NCI-H2171 treated with DMSO at 0.1 percent for 48 hours (cell line): ENCODE data around the gene PPP1R12C.

Experiments used
- DNase-seq: peaks from one replicate; lab custom pipeline; 2025; lab: John Stamatoyannopoulos, UW

PPP1R12C gene

DNA sequence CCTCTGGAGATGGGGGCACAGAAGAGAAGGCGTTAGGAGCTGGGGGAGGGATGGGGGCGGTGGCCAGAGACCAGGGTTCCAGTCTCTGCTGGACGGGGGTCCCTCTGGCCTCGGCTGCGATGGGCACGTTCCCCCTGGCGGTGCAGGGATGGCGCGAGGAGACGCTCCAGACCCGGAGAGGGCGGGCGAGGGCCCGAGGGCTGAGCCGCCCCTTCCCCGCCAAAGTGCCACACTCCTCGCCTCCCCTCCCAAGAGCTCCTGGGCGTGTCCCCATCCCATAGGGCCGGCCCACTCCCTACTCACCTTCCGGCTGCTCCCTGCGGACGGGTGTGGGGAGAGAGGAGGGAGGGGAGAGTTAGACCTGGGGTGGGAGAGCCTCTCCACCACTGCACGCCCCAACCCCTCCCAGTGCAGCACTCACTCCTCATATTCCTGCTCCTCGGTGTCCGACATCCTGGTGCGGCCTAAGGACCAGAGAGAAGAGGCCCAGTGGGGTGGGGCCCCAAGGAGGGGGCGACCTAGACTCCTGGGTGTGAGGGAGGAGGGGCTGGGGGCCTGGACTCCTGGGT is 29.4 kb upstream of the PPP1R12C start:
- DNase-seq: peak; percentile 83

DNA sequence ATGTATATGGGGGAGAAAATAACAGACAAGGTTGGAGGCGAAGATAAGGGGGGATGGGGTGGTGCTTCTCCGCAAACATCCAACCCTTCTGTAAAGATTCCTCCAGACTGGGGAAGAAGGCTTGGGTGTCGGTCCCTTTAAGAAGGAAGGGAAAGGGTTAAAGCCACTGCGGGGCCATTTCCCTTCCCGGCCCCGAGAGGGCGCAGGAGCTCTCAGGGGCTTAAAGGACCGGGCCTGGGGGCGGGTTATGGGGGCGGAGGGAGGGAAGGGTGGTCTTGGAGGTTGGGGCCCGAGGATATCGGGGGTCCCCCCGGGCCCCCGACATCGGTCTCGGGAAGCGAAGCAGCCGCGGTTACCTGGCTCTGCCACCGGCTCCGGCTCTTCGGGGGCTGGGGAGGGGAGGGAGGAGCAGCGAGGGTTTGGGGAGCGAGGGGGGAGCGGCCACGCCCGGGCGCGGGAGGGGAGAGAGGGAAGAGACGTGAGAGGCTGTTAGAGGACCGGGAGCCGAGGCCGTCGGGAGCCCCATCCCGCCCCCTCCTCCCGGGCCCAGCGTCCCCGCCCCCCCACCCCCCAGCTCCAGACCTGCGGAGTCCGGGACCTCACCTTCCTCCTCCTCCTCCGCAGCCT is 28.8 kb upstream of the PPP1R12C start:
- peak; percentile 67 for DNase-seq

DNA sequence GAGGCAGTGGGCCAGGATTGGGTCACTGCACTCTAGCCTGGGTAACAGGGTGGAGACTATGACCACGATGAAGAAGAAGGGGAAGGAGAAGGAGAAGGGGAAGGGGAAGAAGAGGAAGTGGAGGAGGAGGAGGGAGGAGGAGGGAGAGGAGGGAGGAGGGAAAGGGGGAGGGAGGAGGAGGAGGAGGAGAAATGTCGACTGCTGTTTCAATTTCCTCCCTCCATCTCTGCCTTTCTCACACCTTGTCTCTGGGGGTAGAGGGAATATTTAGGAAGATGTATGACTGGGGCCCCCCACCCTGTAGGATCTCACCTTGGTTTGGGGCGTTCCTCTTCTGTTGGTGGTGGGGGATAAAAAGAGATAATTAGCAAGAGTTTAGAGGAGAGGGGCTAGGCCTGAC is 27.8 kb upstream of the PPP1R12C start:
- DNase-seq: no peak

DNA sequence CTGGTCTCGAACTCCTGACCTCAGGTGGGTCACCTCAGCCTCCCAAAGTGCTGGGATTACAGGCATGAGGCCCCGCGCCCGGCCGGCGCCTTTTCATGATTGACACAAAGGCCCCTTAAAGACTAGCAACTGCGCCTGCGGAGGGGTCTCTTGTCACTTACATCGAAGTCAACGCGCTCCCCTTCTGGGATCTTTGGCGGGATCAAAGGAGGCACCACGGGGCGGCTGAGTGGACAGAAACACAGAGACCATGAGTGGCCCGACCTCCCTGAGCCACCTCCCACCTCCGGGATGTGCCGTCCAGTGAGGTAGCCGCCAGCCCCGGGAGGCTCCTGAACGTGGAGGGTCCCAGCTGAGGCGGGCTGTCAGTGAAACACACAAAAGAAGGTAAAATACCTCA is 24.3 kb upstream of the PPP1R12C start:
- DNase-seq: no peak

DNA sequence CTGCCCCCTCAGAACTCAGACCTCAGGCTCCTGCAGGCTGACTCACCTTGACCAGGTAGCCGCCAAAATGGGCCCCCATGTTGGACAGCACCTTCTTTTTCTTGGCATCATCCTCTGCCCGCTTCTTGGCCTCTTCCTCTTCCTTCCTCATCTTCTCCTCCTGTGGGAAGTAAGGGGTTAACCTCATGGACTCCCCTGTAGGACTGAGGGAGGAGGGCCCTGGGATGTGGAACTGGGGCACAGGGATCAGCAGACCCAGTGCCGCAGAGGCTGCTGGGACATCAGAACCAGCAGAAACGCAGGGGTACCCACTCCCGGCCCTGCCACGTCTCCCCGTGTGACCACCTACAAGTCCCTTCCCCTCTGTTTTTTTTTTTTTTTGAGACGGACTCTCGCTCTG is 20.5 kb upstream of the PPP1R12C start:
- DNase-seq: no peak

DNA sequence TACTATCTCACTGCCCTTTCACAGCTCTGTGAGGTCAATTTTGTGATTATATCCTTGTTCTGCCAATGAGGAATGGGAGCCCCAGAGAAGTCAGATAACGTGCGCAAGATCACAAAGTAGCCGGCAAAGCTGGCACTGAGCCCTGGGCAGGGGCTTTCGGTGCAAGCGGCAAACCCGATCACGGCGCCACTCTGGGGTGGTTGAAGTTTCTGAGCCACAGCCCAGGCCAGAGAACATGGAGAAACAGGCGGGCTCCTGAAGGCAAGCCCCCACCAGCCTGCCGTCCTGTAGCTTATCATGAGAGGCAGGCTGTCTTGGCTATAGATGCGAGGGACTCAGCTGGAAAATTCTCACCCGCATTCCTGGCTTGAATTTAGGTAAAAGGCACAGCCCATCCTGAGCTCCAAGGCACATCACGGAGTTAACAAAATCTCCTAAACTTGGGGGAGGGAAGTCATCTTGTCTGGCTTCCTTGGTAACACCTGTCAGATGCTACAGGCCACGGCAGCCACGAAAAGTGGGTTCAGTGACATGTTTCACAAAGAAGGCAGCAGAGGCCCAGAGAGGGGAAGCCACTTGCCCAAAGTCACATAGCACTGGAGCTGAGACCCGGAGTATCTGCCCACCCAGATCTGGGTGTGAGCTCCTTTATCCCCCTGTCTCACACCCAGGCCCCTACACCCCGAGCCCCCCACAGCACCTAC is 19.1 kb upstream of the PPP1R12C start:
- DNase-seq: no peak

DNA sequence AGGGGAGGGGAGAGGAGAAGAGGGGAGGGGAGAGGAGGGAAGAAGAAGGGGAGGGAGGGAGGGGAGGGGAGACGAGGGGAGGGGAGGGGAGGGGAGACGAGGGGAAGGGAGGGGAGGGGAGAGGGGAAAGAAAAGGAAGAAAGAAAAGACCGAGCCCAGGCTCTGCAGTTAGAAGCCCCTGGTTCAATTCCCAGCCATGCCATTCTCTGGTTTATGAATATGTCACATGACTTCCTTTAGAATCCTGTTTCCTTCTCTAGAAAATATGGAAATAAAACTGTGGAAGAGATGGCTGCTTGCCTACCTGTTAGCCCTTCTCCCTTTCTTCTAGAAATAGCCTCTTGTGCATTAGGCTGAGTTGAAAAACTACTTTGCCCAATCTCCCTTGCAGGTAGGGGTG is 17.3 kb upstream of the PPP1R12C start:
- DNase-seq: no peak

DNA sequence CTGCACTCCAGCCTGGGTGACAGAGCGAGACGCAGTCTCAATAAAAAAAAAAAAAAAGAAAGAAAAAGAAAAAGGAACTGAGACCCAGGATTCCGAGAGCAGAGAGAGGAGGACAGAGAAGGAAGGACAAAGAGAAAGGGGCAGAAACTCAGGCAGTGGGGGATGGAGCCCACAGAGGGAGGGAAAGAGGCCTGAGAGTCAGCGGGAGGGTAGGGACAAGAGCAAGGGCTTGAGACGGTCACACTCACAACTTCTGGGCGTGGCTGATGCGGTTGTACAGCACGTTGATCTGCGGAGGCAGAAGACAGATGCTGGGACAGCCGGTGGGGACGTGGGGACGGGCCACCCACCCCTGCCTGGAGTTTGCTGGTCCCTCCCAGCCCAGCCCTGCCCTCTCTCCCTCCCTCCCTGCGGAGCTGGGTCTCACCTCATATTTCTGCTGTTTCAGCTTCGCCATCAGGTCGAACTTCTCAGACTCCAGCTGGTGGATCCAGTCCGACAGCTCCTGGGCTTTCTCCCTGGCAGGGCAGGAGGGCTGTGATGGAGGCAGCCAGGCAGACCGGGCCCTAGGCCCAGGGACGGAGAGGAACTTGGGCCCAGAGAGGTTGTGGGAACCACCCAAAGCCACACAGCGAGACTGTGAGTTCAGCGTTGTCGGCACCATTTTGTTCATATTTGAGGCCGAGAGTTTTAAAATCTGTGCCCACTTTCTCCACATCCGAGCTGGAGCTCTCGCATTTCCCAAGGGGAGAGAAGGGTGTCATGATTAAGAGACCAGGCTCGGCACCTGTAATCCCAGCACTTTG is 16.4 kb upstream of the PPP1R12C start:
- DNase-seq: no peak

DNA sequence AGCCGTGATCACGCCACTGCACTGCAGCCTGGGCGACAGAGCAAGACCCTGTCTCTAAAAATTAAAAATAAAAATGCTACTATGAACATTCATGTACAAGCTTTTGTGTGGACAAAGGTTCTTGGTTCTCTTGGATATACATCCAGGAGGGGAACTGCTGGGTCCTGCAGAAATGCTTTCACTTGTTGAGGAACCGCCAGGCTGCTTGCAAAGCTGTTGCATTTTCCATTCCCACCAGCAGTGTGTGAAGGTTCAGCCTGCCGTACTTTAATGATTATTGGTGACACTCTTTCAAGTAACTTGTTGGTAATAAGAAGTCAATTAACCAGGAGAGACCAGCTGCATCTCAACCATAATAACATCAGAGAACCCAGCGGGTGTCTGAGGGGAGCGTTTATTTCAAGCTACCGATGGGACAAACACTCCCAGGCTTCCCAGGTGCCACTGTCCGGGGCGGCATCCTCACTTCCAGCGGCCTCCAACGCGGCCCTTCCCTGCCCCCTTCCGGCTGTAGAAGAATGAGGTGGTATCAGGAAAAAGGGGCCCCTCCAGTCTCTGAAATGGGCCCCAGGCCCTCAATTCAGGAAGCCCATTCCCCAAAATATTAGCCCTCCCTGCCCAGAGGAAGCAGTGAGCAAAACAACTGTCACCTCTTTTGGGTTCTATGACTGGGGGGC is 15.2 kb upstream of the PPP1R12C start:
- DNase-seq: no peak

DNA sequence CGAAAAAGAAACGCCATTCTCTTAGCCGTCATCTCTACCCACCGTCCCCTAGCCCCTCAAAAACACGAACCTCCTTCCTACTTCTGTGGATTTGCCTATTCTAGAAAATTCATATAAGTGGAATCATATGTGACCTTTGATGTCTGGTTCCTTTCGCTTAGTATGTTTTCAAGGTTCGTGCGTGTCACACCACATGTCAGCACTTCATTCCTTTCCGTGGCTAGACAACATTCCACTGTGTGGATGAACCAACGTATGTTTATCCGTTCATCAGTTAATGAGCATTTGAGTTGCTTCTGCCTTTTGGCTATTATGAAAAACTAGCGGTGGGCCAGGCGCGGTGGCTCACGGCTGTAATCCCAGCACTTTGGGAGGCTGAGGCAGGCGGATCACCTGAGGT is 14.0 kb upstream of the PPP1R12C start:
- no peak for DNase-seq

DNA sequence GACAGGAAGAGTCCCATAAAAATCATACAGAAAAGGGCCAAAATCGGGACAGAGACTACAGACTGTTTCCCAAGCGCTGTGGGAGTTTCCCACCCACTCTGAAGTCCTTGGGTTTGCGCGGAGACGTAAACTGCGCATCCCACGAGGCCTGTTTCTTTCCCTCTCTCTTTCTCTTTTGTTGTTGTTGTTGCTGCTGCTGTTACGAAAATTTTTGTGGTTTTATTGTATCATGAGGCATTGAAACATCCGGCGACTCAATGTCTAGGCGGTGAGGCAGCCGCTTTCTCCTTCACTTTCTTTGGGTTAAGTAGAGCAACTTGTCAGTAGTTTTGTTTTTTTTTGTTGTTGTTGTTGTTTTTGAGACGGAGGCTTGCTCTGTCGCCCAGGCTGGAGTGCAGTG is 1.6 kb upstream of the PPP1R12C start:
- no peak for DNase-seq

DNA sequence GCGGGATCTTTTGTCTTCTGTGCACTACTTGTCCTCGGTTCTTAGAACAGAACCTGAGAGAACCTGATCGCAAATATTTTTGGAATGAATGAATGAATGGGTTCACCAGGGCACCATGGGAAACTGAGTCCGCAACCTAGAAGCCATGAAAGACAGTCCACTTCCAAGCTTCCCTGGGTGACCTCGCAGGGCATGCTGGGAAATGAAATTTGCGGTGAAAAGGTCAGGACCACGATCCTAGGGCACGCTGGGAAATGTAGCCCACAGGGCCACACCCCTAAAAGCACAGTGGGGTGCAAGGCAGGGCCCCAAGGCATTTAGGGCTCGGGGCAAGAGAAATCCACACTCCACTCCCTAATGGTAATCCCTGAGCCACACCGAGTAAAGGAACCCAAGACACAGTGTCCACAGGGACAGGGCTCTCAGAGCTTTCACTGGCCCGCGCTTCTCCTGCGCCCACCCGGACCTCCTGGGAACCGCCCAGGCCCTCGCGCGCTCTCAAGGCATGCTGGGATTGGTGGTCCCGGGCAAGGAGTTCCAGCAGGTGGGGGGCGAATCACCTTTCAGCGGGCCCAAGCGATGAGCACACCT is 1.1 kb upstream of the PPP1R12C start:
- DNase-seq: peak; percentile 22

DNA sequence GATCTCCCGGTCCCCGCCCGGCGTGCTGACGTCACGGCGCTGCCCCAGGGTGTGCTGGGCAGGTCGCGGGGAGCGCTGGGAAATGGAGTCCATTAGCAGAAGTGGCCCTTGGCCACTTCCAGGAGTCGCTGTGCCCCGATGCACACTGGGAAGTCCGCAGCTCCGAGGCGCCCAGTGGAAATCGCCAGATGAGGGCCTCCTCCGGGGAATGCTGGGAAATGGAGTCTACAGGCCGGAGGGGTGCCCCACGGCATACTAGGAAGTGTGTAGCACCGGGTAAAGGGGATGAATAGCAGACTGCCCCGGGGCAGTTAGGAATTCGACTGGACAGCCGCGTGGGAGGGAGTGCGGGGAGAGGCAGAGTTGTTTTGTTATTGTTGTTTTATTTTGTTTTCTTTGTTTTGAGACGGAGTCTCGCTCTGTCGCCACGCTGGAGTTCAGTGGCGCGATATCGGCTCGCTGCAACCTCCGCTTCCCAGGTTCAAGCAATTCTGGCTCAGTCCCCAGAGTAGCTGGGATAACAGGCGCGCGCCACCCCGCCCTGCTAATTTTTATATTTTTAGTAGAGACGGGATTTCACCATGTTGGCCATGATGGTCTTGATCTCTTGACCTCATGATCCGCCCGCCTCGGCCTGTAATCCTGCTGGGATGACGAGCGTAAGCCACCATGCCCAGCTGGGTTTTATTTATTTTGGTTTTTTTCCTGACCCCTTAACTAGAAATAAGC is 390 bp upstream of the PPP1R12C start:
- peak; percentile 98 for DNase-seq

DNA sequence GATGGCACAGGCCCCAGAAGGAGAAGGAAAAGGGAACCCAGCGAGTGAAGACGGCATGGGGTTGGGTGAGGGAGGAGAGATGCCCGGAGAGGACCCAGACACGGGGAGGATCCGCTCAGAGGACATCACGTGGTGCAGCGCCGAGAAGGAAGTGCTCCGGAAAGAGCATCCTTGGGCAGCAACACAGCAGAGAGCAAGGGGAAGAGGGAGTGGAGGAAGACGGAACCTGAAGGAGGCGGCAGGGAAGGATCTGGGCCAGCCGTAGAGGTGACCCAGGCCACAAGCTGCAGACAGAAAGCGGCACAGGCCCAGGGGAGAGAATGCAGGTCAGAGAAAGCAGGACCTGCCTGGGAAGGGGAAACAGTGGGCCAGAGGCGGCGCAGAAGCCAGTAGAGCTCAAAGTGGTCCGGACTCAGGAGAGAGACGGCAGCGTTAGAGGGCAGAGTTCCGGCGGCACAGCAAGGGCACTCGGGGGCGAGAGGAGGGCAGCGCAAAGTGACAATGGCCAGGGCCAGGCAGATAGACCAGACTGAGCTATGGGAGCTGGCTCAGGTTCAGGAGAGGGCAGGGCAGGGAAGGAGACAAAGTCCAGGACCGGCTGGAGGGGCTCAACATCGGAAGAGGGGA is 1.1 kb downstream of the PPP1R12C start:
- DNase-seq: peak; percentile 8

DNA sequence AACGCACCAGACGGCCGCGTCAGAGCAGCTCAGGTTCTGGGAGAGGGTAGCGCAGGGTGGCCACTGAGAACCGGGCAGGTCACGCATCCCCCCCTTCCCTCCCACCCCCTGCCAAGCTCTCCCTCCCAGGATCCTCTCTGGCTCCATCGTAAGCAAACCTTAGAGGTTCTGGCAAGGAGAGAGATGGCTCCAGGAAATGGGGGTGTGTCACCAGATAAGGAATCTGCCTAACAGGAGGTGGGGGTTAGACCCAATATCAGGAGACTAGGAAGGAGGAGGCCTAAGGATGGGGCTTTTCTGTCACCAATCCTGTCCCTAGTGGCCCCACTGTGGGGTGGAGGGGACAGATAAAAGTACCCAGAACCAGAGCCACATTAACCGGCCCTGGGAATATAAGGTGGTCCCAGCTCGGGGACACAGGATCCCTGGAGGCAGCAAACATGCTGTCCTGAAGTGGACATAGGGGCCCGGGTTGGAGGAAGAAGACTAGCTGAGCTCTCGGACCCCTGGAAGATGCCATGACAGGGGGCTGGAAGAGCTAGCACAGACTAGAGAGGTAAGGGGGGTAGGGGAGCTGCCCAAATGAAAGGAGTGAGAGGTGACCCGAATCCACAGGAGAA is 1.9 kb downstream of the PPP1R12C start:
- DNase-seq: no peak

DNA sequence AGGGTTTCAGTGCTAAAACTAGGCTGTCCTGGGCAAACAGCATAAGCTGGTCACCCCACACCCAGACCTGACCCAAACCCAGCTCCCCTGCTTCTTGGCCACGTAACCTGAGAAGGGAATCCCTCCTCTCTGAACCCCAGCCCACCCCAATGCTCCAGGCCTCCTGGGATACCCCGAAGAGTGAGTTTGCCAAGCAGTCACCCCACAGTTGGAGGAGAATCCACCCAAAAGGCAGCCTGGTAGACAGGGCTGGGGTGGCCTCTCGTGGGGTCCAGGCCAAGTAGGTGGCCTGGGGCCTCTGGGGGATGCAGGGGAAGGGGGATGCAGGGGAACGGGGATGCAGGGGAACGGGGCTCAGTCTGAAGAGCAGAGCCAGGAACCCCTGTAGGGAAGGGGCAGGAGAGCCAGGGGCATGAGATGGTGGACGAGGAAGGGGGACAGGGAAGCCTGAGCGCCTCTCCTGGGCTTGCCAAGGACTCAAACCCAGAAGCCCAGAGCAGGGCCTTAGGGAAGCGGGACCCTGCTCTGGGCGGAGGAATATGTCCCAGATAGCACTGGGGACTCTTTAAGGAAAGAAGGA is 2.8 kb downstream of the PPP1R12C start:
- DNase-seq: no peak

DNA sequence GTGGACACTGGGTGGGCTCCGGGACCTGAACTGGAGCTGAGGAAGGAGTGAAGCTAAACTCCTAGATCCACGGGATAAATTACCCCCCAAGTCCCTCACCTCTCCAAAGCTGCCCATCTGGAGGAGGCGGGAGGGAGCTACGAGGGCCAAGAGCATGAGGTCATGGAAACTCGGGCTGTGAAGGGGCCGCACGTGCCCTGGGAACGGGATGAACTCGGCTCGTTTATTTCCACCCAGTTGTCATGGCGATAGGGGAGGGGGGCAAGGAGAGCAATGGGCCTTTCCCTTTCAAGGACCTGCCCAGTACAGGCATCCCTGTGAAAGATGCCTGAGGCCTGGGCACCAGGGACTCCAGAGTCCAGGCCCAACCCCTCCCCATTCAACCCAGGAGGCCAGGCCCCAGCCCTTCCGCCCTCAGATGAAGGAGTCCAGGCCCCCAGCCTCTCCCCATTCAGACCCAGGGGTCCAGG is 3.8 kb downstream of the PPP1R12C start:
- DNase-seq: peak; percentile 16

DNA sequence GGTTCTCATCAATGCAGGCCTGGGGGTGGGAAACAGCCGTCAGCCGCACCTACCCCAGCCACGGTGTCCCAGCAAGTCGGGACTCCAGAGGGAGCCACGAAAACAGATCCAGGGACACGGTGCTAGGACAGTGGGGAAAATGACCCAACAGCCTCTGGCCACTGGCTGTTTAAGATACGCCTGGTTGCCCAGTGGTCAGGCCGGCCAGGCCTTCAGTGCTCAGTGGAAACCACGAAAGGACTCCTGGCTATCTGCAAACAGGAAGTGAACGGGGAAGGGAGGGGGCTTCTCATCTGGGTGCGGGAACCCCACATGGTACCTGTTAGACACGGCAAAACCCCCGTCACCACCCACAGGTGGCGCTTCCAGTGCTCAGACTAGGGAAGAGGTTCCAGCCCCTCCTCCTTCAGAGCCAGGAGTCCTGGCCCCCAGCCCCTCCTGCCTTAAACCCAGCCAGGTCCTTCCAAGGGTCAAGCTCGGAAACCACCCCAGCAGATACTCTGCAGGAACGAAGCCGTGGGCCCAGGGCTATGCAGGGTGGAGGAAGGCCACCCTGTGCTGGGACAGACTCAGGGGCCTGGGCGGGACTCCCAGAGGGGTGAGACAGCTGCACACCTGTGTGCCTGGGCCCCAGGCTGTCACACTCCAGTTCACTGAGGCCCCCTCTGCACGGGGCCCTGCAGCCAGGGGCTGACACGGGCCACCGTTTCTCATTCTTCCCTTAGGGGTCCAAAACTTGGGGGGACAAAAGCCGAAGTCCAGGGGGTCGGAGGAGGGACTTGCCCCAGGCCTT is 4.5 kb downstream of the PPP1R12C start:
- no peak for DNase-seq

DNA sequence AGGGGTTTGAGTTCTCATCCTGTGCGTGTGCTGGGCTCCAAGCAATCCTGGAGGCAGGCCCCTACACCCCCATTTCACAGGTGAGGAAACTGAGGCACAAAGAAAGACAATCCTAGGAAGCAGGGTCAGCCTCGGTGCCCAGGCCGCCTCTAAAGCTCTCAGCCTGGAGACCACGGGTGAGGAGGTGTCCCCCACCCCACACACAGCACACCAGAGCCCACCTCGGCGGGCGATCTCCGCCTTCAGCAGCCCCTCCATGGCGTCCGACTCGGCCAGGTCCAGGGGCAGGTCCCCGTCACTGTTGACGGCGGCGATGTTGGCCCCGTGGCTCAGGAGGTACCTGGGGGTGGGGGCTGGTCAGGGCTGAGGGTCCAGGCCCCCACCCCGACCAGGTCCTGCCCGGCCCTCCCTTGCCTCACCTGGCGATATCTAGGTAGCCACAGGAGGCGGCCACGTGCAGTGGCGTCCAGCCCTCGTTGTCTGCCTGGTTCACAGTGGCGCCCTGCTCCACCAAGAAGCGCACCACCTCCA is 5.1 kb downstream of the PPP1R12C start:
- no peak for DNase-seq
